GM19240 (cell line): Measurements from ENCODE around the gene AKAP13.
"Not testable (repeated sequence)": the region's sequence is repeated elsewhere in the genome, so short reads cannot be mapped to it uniquely, and the experiment has no call there.

Experiments
- DNase-seq: peaks from one replicate; pipeline ENCODE4 v3.0.0; 2011; ENCODE audit warnings: low spot score; ENCODE audit not compliant: insufficient read length

AKAP13 gene

DNA sequence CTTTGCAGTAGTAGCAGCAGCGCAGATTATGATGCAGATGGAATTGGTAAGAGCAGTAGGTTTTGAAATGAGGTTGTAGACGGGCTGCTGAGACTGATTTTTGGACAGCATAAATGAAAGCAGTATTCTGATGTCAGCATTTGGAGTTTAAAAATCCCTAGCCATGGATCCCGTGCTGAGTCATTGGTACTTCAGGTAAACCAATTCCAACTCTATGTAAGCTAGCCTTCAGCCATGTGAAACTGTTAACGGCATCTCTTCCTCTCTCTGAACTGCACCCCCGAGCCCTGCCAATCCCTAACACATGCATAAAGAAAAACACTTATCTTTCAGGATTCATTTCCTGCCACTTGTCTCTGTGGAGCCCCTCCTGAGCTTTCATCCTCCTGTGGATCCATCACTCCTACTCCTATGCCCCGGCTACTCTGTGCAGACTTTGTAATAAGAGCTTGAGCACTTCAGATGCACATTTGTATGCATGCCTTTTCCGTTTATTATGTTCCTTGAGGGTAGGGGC, 119.0 kb downstream of the AKAP13 start:
- no peak for DNase-seq

DNA sequence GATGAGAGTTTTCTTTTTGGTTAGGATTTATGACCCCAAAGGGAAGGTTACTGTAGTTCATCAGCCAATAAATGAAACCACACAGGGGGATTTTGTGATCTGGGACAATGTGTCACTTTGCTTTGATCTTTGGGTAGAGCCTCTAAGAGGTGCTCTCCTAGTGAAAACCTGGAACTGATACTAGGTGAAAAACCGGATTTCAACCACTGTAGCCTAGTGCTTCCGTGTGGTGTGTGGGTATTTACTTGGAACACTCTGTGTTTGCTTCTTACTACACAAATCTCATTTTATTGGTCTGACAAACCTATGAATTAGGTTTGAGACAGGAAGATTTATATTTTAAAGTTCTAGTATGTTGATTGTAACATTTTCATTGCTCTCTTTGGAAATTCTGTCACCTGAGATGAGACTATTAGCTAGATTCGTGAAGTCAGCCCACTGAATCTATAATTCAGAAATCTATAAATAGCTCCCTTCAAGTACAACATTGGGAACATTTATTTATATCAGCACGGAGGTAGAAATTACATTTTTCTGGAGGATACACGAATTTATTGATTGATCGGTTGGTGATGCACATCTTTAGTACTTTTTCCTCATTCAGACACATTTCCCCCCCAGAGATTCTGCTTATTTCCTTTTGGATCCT, 119.8 kb downstream of the AKAP13 start:
- no peak for DNase-seq

DNA sequence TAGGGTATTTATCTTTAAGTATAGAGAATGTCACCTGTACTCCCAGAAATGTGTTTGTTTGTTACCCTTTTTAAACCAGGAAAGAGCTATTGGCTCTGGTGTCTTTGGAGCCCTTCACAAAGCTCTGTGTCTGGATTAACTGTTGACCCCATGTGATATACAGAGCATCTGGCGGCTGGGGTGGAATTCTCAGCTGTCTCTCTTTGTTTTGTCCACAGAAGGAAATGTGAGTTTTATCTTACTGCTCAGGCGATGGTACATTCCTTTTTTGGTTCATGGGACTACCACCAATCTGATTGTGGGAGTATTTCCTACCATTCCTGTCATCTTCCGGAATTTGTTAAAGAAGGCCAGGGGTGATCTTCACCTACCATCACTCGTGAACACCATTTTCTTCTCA, 120.3 kb downstream of the AKAP13 start:
- no peak for DNase-seq

DNA sequence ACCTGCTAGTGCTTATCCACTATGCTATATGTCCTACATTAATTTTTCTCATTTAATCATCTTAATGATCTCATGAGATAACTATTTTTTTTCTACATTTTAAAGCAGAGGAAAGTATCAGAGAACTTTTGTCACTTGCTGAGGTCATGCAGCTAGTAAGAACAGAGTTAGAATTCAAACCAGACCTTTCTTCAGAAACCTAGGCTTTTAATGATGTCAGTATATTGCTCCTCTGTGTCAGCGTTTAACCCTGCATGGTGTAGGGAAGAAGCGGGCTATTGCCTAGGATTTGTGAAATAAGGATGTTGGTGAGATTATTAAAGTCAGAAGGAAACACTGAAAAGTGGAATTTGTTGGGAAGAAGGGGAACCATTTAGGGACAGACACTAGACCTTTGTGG, 121.2 kb downstream of the AKAP13 start:
- no peak for DNase-seq

DNA sequence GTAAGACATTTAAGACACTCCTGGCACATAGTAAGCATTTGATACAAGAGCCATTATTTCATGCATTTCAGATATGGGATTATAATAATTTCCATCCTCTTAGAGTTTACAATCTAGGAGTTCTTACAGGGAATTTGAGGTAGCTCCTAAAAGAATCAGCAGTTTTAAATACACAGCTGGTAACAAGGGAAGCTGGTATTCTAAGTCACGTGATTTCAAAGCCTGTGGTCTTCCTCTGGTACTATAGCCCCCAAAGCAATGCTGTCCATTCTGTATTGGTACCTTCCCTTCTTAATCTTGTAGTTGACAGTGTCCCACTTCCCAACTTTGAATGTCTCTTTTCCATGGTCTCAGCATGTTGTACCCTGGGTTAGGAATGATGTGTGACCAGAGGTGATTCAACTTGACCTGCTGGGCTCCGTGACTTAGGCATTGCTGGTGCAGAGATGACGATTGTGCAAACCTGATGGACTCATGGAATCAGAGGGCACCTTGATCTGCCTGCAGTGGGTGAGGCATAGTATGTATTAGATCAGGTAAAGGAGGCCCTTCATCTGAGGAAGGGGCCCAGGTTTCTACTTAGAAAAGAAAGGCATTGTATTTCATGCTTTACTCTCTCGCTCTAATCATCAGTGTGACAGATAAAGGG, 122.9 kb downstream of the AKAP13 start:
- DNase-seq, result no peak

DNA sequence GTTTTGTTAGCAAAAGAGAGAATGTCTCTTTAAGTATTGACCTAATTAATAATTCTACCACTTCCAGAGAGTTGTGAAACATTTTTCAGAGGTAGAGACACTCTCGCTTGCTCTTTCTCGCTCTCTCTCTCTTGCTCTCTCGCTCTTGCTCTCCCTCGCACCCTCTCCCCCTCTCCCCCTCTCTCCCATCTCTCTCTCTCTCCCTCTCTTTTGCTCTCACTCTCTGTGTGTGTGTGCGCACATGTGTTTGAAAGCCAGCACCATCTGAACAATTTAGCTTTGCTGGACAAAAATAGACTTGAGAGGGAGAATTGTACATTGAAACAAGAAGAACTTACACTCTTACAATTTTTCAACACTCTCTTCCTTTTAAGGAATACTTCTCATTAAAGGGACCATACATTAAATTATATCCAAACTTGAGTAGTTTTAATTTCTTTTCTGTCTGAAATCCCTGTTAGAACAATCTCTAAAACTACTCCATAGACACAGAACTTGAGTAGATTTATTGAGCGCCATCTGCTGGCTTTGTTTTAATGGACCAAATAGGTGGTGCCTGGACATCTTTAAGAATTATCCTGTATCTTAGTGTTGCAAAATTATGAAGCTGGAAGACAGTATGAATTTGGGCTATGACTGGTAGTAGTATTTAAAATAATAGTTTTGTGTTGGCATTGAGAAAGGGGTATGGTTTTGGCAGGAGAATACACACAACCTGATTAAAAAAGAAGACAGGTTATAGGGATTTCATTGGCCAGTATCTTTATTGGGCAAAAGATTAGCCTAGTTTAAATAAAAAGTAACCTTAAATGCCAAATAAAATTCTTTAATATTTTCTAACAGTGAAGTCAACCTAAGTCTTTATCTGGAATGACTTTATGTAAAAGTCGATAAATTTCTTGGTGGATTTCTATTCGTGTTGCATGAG, 124.6 kb downstream of the AKAP13 start:
- no peak for DNase-seq

DNA sequence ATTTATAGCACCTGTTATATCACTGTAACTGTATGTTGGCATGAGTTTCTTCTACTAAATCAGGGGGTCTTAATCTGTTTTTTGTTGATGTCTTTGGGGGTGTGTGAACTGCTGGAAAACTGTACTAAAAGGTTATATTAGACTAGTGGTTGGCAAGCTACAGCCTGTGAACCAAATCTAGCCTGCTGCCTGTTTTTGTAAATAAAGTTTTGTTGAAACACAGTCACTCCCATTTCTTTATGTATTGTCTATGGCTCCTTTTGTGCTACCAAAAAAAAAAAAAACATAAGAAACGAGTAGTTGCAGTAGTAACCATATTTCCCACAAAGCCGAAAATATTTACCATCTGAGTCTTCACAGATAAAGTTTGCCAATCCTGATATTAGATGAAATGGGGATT, 126.7 kb downstream of the AKAP13 start:
- DNase-seq, result no peak

DNA sequence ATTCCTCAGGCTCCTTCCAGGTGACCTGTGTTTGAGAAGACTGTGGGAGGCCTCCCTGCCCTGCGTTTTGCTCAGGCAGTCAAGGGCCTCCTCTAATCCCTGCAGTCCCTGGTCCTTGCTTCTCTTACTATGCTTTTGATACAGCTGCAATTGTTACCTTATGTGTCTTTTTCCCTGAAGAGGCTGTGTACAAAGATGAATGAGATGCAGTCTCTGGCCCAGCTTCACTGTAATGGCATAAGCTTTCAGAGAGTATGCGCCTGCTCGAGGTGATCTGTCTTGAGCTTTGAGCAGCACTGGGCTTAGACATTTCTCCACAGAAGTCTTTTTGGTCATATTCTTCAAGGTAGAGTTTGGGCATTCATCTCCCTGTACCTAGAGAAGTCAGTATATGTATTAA, 129.6 kb downstream of the AKAP13 start:
- no peak for DNase-seq

DNA sequence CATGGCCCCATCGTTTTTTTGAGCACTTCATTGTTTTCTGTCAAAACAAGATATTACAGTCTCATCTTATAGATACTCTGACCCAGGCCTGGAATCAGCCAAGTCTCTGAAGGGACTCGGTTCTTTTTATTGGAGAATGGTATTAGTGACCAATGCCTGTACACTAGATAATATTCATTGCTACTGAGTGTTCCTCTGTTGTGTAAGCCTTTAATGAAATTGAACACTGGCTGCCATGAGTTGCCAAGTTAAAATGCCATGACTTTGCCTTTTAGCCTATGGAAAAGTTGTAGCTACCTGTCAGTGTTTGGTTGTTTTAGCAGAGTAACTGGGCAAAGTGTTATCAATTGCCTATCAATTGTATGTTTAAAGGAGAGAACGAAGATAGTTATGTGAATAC, 134.0 kb downstream of the AKAP13 start:
- DNase-seq, result no peak

DNA sequence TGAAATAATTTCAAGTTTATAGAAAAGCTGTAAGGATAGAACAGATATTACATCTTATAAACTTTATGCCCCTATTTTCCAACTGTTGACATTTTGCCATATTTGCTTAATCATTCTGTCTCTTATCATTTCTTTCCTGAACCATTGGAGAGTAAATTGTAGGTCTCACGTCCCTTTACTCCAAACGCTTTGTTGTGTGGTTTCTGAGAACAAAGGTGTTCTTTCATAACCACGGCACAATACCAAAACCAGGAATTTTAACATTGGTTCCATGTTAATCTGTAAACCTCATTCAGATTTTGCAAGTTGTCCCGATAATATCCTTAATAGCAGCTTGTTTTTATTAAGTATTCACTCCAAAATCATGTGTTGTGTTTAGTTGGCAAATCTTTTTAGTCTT, 134.8 kb downstream of the AKAP13 start:
- DNase-seq, result no peak

DNA sequence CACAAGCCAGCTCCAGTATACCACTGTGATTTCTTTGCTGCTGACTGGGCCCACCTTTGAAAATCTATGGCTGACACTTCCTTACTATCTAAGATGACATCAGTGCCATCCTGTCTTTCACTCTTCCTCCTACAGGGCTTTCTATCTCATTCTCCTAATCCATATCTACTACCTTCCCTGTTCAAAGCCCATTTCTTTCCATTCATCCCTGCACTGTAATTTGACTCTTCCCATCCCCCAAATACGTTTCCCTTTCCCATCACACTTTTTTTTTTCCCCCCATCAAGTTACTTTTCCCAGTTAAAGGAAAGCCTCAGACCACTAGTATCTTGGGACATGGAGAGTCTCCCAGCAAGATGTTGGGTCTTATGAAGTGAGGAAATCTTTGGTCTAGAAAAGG, 136.7 kb downstream of the AKAP13 start:
- no peak for DNase-seq

DNA sequence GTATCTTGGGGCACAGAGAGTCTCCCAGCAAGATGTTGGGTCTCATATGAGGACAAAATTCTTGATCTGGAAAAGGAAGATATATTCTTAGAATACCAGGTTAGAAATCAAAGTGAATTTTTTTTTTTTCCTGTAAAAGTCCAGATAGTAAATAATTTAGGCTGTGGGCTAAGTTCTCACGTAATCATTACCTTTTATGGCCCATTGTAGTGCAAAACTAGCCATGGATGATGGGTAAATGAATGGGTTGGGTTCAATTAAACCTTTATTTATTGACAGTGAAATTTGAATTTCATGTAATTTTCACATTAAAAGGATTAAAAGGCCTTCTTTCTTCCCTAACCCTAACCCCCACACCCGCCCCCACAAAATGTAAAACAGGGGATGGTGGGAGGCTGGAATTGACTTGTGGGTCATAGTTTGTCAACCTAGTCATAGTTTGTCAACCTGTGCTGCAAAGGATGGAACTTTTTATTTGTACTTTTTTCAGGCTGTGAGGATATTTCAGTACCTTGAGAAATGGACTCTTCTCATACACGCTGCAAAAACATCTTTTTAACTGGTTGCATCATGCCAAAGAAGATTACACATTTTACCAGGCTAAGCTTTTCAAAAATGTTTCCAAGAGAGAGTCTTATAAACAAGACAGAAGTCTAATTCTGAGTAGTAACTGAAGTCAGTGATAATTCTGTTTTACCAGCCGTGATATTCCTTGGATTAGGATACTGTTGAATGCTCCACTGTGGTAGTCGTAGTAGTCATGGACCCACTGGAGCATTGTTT, 138.8 kb downstream of the AKAP13 start:
- DNase-seq, result no peak

DNA sequence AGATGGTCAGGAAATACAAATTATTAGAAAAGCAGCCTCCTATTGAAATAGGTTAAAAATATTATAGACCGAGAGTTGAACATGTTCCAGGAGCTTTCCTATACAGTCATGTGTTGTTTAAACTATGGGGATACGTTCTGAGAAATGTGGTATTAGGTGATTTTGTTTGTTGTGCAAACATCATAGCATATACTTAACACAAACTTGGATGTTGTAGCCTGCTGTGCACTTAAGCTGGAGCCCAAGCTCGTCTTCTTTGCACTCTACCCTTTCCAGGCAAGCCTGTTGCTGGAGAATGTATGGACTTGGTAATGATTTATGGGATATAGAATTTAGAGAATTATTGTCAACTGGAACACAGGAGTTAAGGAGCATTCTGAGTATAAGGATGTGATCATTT, 140.2 kb downstream of the AKAP13 start:
- no peak for DNase-seq

DNA sequence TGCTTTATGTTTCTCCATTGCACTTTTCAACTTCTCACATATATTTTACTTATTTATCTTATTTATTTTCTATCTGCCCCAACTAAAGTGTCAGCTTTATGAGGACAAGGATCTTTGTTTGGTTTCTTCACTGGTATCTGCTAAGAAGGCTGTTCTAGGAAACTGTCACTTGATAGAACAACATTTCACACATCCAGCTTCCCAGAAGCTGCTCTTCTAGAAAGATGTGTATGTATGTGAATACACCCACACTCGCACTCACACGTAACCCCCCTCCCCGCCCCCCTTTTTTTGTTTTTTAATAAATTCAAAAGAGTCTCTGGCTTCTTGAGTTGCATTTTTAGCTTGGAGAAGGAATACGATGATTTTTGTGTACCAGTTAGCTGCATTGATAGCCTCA, 143.1 kb downstream of the AKAP13 start:
- DNase-seq, result no peak

DNA sequence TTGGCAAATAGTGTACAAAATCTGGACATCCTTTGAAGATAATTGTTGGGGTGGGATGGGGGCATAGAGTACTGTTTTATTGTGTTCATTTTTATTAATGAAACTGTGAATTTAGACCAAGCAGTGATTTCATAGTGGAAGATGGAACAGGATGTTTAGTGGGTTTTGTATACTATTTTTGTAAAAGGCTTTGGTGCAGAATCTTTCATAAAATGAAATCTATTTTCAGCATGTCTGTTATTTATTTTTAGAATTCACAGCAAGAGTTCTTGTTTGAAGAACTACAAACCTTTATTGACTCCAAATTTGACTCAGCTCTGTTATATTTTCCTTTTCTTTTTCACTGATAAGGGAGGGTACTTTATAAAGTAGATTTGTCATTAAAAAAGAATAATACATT, 145.4 kb downstream of the AKAP13 start:
- no peak for DNase-seq

DNA sequence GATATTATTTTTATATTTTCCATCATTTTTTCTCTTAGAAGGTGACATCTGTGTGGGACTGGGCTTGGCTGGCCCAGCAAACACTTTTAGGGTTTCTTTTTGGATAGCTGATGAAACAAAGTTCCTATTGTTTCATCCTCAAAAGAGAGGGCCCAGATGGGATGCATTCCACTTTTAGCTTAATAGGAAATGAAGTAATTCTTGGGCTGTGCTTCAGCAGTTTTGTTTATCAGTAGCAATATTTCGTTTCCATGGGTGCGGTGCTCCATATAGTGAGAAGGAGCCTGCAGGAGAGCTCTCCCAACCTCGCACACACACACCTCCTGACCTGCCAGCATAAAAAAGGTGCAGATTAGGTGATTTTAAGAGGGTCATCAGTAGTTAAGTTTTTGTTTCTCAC, 147.5 kb downstream of the AKAP13 start:
- DNase-seq, result no peak

DNA sequence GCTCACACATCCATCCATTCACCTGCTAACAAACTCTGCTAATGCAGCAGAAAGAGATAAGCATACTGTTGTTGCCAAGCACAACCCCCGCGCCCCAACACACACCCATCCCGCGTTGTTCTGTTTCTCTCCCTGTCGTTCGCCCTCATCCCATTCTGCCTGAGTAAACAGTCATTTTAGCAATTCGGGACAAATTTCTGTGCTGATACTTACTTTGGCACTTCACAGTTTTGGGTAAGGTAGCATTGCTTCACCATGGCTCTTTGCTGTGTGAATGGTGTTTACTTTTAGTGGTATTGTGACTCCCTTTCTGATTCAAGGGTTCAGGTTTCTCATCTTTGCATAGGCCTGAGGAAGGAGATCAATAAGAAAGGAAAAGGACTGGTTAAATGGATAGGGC, 149.7 kb downstream of the AKAP13 start:
- no peak for DNase-seq

DNA sequence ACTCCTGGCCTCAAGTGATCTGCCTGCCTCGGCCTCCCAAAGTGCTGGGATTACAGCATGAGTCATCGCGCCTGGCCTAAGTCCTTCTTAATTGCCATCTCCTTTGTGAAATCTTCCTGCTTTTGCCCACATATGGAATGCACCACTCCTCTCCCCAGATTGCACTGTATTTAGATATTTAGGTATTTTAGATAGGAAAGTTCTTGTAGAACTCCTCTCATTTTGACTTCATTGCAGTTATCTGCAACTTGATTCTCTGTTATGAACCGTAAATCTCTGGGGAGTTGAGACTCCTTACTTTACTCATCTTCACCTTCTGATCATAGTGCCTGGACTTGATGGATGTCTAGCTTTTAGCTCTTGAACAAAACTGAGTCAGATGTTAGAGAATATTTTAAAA, 150.7 kb downstream of the AKAP13 start:
- no peak for DNase-seq

DNA sequence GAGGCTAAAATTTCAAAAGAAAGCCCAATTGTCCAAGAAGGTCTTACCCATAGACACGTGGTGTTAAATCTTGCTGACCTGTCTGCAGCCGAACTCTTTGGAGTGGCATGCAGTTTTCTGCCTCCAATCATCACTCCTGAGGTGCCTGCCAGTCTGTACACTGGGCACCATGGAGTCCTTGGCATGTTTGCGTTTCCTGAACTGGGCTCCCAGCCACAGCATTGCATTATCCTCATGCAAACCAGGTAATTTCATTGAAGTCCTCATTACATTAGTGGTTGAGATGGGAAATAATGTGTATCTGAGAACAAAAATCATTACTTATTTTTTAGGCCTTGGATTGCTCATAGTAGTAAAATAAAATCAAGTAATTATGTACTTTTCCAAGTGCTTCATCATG, 152.3 kb downstream of the AKAP13 start:
- no peak for DNase-seq

DNA sequence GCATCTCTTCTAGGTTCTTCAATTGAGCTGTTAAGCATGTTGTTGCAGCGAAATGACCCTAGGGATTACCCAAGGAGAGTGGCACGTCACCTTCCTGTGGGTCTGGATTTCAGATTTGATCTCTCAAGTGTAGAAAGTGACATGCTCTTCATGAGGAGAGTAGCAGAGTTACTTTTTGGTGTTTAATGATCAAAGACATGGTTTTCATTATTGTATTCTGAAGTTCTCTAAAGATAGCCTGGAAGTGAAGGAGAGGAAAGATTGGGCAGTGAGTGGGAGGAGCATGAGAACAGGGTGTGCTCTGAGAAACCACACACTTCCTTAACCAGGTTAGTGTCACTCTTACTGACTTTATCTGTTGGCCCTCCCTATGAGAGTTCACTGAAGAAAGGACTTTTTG, 153.6 kb downstream of the AKAP13 start:
- no peak for DNase-seq

DNA sequence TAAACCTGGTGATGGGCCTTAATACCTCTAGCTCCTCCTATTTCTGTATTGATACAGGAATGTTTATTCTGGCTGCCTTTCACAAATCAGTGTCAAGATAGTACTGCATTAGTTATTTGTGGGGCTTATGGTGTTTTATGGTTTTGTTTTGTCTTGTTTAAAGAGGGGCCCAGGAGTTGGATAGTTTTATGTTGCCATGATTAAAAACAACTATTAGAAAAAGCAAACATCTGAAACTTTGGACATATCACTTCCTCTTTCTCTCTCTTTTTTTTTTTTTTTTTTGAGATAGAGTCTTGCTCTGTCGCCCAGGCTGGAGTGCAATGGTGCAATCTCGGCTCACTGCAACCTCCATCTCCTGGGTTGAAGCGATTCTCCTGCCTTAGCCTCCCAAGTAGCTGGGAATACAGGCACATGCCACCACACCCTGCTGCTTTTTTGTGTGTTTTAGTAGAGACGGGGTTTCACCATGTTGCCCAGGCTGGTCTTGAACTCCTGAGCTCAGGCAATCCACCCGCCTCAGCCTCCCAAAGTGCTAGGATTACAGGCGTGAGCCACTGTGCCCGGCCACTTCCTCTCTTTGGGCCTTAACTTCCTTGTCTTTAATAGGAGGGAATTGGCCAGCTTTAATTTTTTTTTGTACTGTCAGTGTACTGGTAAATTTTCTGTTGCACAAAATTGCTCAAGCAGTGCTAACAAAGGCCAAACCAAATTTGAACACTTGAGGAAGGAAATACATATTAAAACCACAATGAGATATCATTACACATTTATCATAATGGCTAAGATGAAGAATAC, 155.3 kb downstream of the AKAP13 start:
- not testable (repeated sequence) for DNase-seq
